Measurements from ENCODE around the gene TRIM47.

- TF ChIP-seq CTCF (IDR thresholded peaks at IDR 0.05) (no peak), POLR2AphosphoS5 (IDR thresholded peaks at IDR 0.05; ENCODE audit: low read depth, low read length) (no peak)
- TF ChIP-seq, protein P1, sequence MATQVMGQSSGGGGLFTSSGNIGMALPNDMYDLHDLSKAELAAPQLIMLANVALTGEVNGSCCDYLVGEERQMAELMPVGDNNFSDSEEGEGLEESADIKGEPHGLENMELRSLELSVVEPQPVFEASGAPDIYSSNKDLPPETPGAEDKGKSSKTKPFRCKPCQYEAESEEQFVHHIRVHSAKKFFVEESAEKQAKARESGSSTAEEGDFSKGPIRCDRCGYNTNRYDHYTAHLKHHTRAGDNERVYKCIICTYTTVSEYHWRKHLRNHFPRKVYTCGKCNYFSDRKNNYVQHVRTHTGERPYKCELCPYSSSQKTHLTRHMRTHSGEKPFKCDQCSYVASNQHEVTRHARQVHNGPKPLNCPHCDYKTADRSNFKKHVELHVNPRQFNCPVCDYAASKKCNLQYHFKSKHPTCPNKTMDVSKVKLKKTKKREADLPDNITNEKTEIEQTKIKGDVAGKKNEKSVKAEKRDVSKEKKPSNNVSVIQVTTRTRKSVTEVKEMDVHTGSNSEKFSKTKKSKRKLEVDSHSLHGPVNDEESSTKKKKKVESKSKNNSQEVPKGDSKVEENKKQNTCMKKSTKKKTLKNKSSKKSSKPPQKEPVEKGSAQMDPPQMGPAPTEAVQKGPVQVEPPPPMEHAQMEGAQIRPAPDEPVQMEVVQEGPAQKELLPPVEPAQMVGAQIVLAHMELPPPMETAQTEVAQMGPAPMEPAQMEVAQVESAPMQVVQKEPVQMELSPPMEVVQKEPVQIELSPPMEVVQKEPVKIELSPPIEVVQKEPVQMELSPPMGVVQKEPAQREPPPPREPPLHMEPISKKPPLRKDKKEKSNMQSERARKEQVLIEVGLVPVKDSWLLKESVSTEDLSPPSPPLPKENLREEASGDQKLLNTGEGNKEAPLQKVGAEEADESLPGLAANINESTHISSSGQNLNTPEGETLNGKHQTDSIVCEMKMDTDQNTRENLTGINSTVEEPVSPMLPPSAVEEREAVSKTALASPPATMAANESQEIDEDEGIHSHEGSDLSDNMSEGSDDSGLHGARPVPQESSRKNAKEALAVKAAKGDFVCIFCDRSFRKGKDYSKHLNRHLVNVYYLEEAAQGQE (IDR thresholded peaks at IDR 0.05; ENCODE audit: insufficient read depth in 1 of 2, low read depth in 2 of 2, low read length in 1 of 2): no peak
Observed at GRCh38 chr17:75849279-75849646, 29.1 kb downstream of the TRIM47 start.
